NT2/D1 (cell line): Measurements from ENCODE around the gene PYDC1.

Experiments
- DNase-seq: peaks from one replicate; pipeline ENCODE4 v3.0.0-alpha.2; 2011; ENCODE audit warnings: low read depth, low spot score
- H3K27me3 ChIP-seq: 2 replicates; pipeline ENCODE4 v1.6.0; 2011; ENCODE audit warnings: mild to moderate bottlenecking; ENCODE audit not compliant: insufficient read length, insufficient read depth
- H3K36me3 ChIP-seq: 2 replicates; pipeline ENCODE4 v1.6.1; 2011; ENCODE audit warnings: mild to moderate bottlenecking, low read length, mixed read lengths; ENCODE audit not compliant: insufficient read depth, insufficient read length
- H3K4me1 ChIP-seq: 2 replicates; pipeline ENCODE4 v1.5.1; 2011; ENCODE audit not compliant: insufficient read depth, insufficient read length
- H3K4me3 ChIP-seq: 2 replicates; pipeline ENCODE4 v1.5.1; 2011; ENCODE audit warnings: low read depth; ENCODE audit not compliant: insufficient read length
- H3K9ac ChIP-seq: 2 replicates; pipeline ENCODE4 v1.6.0; 2011; ENCODE audit warnings: low read depth; ENCODE audit not compliant: insufficient read length
- H3K9me3 ChIP-seq: 2 replicates; pipeline ENCODE4 v1.5.1; 2011; ENCODE audit warnings: mild to moderate bottlenecking, low read length; ENCODE audit not compliant: insufficient read depth
- SUZ12 ChIP-seq: IDR thresholded peaks from 2 replicates; pipeline ENCODE4 v1.6.1; 2011; ENCODE audit not compliant: insufficient read length, insufficient read depth; ENCODE audit errors: extremely low read depth
- YY1 ChIP-seq: IDR thresholded peaks from 2 replicates; pipeline ENCODE4 v1.6.1; 2011; ENCODE audit not compliant: insufficient read length, insufficient read depth
- ZNF274 ChIP-seq: IDR thresholded peaks from 2 replicates; pipeline ENCODE4 v1.6.1; 2011; ENCODE audit warnings: mild to moderate bottlenecking, low read depth, low read length

Gene PYDC1

GRCh38 chr16:31238041-31238440, 21.1 kb upstream of the PYDC1 start:
- TF ChIP-seq YY1 (no peak), SUZ12 (no peak)
- H3K36me3 ChIP-seq, result no peaks in the 10 kb centered on the region
- no peak overlapping the region for H3K4me3 ChIP-seq
- no peaks in the 10 kb centered on the region for H3K4me1 ChIP-seq
- DNase-seq, result no peak
- H3K9ac ChIP-seq, result no peak overlapping the region
- no peaks in the 10 kb centered on the region; the same call in 1 of the 2 replicates for H3K9me3 ChIP-seq
- H3K27me3 ChIP-seq, result no peaks in the 10 kb centered on the region

DNA sequence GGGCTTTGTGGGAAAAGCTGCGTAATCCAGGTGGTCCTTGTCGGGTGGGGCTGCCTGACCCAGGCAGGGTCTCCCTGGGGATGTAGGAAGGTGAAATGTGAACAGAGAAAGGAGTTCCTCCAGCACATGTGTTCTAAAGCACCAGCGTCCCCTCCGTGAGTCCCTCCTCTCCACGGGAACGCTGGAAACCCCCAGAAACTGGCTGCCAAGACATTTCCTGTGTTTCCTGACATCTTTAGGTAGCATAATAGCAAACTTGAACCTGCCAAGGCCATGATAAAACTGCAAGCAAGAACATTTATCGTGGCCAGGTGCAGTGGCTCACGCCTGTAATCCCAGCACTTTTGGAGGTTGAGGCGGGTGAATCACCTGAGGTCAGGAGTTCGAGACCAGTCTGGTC, 12.6 kb upstream of the PYDC1 start:
- H3K4me3 ChIP-seq, result no peak overlapping the region
- no peaks in the 10 kb centered on the region for H3K4me1 ChIP-seq
- H3K9ac ChIP-seq, result no peak overlapping the region
- H3K27me3 ChIP-seq, result no peaks in the 10 kb centered on the region
- peaks cover 10% of the 10 kb centered on the region; the same call in 1 of the 2 replicates for H3K9me3 ChIP-seq
- no peaks in the 10 kb centered on the region for H3K36me3 ChIP-seq
- TF ChIP-seq ZNF274, result no peak
- no peak for TF ChIP-seq YY1
- TF ChIP-seq SUZ12, result no peak
- DNase-seq, result no peak

DNA sequence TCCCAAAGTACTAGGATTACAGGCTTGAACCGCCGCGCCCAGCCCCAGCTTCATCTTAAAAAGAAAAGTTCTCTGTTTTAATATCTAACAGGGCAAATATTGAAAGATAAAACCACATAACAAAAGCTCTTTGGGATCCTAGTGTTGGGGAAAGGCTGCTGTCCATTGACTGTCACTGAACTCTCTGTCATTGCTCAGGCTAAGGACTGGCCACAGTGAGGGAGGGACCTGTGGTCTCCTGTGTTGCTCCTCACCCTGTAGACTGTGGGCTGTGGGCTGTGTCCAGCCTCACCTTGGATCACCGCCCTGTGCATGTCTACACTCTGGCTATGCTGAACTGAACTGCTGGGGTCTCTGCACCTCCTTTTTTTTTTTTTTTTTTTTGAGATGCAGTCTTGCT, 11.3 kb upstream of the PYDC1 start:
- Histone ChIP-seq H3K4me1 (no peaks in the 10 kb centered on the region), H3K9ac (no peak overlapping the region)
- TF ChIP-seq SUZ12 (no peak), ZNF274 (no peak), YY1 (no peak)

DNA sequence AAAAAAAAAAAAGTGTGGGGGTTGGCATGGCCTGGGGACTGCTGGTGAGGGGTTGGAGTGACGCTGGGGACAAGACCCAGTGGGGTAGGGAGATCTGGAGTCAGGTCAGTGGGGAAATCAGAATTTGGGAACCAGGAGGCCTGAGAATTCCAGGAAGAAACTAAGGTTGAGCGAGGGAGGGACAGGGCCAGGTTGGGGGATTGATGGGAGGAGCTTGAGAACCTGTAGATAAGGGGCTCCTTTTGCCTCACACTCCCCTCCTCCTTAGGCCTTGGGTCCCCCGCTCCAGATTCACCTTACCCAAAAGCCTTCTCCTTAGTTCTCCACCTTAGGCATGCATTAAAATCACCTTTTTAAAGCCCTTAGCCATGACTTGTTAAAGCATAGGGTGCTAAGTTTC, 8.3 kb upstream of the PYDC1 start:
- H3K36me3 ChIP-seq, result no peaks in the 10 kb centered on the region
- H3K27me3 ChIP-seq, result peaks cover 13% of the 10 kb centered on the region
- H3K4me3 ChIP-seq, result no peak overlapping the region
- no peak for TF ChIP-seq YY1
- TF ChIP-seq ZNF274, result no peak
- TF ChIP-seq SUZ12, result no peak
- no peaks in the 10 kb centered on the region for H3K4me1 ChIP-seq
- H3K9me3 ChIP-seq, result no peaks in the 10 kb centered on the region
- H3K9ac ChIP-seq, result no peak overlapping the region
- DNase-seq, result no peak

More for the DNA sequence above, 11.3 kb upstream of the PYDC1 start:
- no peaks in the 10 kb centered on the region for H3K36me3 ChIP-seq
- no peak for DNase-seq
- no peaks in the 10 kb centered on the region for H3K27me3 ChIP-seq
- H3K4me3 ChIP-seq, result no peak overlapping the region
- H3K9me3 ChIP-seq, result peaks cover 10% of the 10 kb centered on the region; the same call in 1 of the 2 replicates

DNA sequence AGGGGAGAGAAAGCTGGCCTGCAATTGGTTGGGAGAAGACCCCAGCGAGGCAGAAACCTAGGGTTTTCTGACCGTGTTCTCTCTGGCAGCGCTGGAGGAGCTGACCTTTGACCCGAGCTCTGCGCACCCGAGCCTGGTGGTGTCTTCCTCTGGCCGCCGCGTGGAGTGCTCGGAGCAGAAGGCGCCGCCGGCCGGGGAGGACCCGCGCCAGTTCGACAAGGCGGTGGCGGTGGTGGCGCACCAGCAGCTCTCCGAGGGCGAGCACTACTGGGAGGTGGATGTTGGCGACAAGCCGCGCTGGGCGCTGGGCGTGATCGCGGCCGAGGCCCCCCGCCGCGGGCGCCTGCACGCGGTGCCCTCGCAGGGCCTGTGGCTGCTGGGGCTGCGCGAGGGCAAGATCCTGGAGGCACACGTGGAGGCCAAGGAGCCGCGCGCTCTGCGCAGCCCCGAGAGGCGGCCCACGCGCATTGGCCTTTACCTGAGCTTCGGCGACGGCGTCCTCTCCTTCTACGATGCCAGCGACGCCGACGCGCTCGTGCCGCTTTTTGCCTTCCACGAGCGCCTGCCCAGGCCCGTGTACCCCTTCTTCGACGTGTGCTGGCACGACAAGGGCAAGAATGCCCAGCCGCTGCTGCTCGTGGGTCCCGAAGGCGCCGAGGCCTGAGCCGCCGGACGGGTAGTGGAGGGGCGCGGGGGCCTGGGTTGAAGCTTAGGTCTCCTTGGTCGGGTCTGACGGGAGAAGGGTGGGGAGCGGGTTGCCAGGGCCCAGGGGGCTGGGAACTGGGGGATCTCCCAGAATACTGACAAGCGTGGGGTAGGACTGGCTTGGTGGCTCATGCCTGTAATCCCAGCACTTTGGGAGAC, 7.4 kb upstream of the PYDC1 start:
- Histone ChIP-seq H3K9ac (no peak overlapping the region), H3K27me3 (peaks cover 13% of the 10 kb centered on the region), H3K4me3 (no peak overlapping the region), H3K9me3 (no peaks in the 10 kb centered on the region), H3K4me1 (no peaks in the 10 kb centered on the region), H3K36me3 (no peaks in the 10 kb centered on the region)
- DNase-seq, result no peak
- TF ChIP-seq SUZ12, result no peak

GRCh38 chr16:31223044-31223443, 6.1 kb upstream of the PYDC1 start:
- Histone ChIP-seq H3K36me3 (no peaks in the 10 kb centered on the region), H3K4me3 (no peak overlapping the region), H3K27me3 (peaks cover 14% of the 10 kb centered on the region), H3K9me3 (no peaks in the 10 kb centered on the region), H3K9ac (no peak overlapping the region), H3K4me1 (no peaks in the 10 kb centered on the region)
- no peak for TF ChIP-seq SUZ12
- no peak for TF ChIP-seq YY1
- TF ChIP-seq ZNF274, result no peak
- DNase-seq, result no peak

DNA sequence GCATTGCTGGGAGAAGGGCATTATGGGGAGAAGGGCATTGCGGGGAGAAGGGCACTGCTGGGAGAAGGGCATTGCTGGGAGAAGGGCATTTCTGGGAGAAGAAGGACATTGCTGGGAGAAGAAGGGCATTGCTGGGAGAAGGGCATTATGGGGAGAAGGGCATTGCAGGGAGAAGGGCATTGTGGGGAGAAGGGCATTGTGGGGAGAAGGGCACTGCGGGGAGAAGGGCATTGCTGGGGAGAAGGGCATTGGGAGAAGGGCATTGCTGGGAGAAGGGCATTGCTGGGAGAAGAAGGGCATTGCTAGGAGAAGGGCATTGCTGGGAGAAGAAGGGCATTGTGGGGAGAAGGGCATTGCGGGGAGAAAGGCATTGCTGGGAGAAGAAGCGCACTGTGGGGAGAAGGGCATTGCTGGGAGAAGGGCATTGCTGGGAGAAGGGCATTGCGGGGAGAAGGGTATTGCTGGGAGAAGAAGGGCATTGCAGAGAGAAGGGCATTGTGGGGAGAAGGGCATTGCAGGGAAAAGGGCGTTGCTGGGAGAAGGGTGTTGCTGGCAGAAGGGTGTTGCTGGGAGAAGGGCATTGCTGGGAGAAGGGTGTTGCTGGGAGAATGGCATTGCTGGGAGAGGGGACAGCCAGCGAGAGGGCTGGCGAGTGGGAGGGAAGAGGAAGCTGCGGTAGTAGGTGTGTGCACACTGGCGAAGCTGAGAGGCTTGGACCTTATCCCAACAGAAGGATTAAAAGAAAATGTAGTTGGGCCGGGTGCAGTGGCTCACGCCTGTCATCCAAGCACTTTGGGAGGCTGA, 4.6 kb upstream of the PYDC1 start:
- no peaks in the 10 kb centered on the region for H3K36me3 ChIP-seq
- peaks cover 8% of the 10 kb centered on the region for H3K4me1 ChIP-seq
- H3K9ac ChIP-seq, result no peak overlapping the region
- no peaks in the 10 kb centered on the region for H3K9me3 ChIP-seq
- DNase-seq, result no peak
- peaks cover 29% of the 10 kb centered on the region for H3K27me3 ChIP-seq
- H3K4me3 ChIP-seq, result no peak overlapping the region
- TF ChIP-seq YY1 (no peak), ZNF274 (no peak), SUZ12 (no peak)
